Liver (tissue), 9 donors: ENCODE data around the gene OCA2. TPM values are rescaled to one million over a fixed set of nuclear protein-coding genes. Genes with fewer than 3 reads are reported as not detected.

Source experiments
- DNase-seq: peaks from one replicate; pipeline ENCODE4 v3.0.0-alpha.2; 2017; ENCODE audit warnings: low spot score
- H3K27ac ChIP-seq, 2 donors: one replicate each; pipeline ENCODE4 v1.7.0; 2013; ENCODE audit warnings: inconsistent platforms in 2 of 2, low read length in 2 of 2, control low read depth in 1 of 2, low read depth in 1 of 2, mild to moderate bottlenecking in 1 of 2
- H3K27me3 ChIP-seq, 4 donors: one replicate each; pipeline versions ENCODE4 v1.6.1 to v1.7.0; 2013; ENCODE audit warnings: low read length in 3 of 4, inconsistent platforms in 1 of 4, mild to moderate bottlenecking in 1 of 4, moderate library complexity in 1 of 4; ENCODE audit not compliant: control insufficient read depth in 4 of 4, insufficient read depth in 4 of 4
- H3K36me3 ChIP-seq, 4 donors: one replicate each; pipeline versions ENCODE4 v1.6.1 to v1.7.0; 2013; ENCODE audit warnings: low read length in 3 of 4, mild to moderate bottlenecking in 3 of 4, low read depth in 1 of 4, moderate library complexity in 1 of 4; ENCODE audit not compliant: control insufficient read depth in 4 of 4, insufficient read depth in 3 of 4
- H3K4me1 ChIP-seq, 4 donors: one replicate each; pipeline versions ENCODE4 v1.6.1 to v1.7.0; 2013; ENCODE audit warnings: low read length in 3 of 4, mild to moderate bottlenecking in 3 of 4, moderate library complexity in 1 of 4; ENCODE audit not compliant: control insufficient read depth in 4 of 4, insufficient read depth in 4 of 4
- H3K4me3 ChIP-seq, 3 donors: one replicate each; pipeline versions ENCODE4 v1.6.1 to v1.7.0; 2013; ENCODE audit warnings: low read length in 3 of 3, control low read depth in 1 of 3, low read depth in 1 of 3, mild to moderate bottlenecking in 1 of 3
- H3K9ac ChIP-seq, 2 donors: one replicate each; pipeline ENCODE4 v1.7.0; 2013; ENCODE audit warnings: low read length in 2 of 2, mild to moderate bottlenecking in 2 of 2, moderate library complexity in 2 of 2, control low read depth in 1 of 2, low read depth in 1 of 2
- H3K9me3 ChIP-seq, 4 donors: one replicate each; pipeline versions ENCODE4 v1.6.1 to v1.7.0; 2013; ENCODE audit warnings: low read length in 3 of 4; ENCODE audit not compliant: control insufficient read depth in 4 of 4
- EGR1 ChIP-seq, 2 donors: IDR thresholded peaks; 2 replicates each; pipeline ENCODE4 v1.6.1; 2016 to 2018; ENCODE audit warnings: antibody characterized with exemption in 2 of 2, low read depth in 2 of 2
- FOXA1 ChIP-seq: IDR thresholded peaks from 2 replicates; pipeline ENCODE4 v1.6.1; 2016; ENCODE audit warnings: antibody characterized with exemption
- FOXA2 ChIP-seq: IDR thresholded peaks from 2 replicates; pipeline ENCODE4 v1.6.1; 2016; ENCODE audit warnings: antibody characterized with exemption
- GABPA ChIP-seq, 2 donors: IDR thresholded peaks in 1 of 2; conservative IDR thresholded peaks in 1 of 2; 2 replicates each; pipeline ENCODE4 v1.6.1; 2016; ENCODE audit warnings: antibody characterized with exemption in 2 of 2, mild to moderate bottlenecking in 1 of 2, moderate library complexity in 1 of 2
- HNF4A ChIP-seq, 2 donors: conservative IDR thresholded peaks; 2 replicates each; pipeline ENCODE4 v1.6.1; 2016; ENCODE audit warnings: antibody characterized with exemption in 2 of 2, mild to moderate bottlenecking in 2 of 2
- HNF4G ChIP-seq: IDR thresholded peaks from 2 replicates; pipeline ENCODE4 v1.6.1; 2016; ENCODE audit warnings: antibody characterized with exemption
- JUND ChIP-seq, 2 donors: IDR thresholded peaks; 2 replicates each; pipeline ENCODE4 v1.6.1; 2016; ENCODE audit warnings: antibody characterized with exemption in 2 of 2
- NR2F2 ChIP-seq: IDR thresholded peaks from 2 replicates; pipeline ENCODE4 v1.6.1; 2016; ENCODE audit warnings: antibody characterized with exemption
- RAD21 ChIP-seq, 2 donors: IDR thresholded peaks; 2 replicates each; pipeline ENCODE4 v1.6.1; 2016; ENCODE audit warnings: antibody characterized with exemption in 2 of 2, mild to moderate bottlenecking in 2 of 2
- RXRA ChIP-seq, 2 donors: IDR thresholded peaks; 2 replicates each; pipeline ENCODE4 v1.6.1; 2017 to 2018; ENCODE audit warnings: antibody characterized with exemption in 2 of 2, mild to moderate bottlenecking in 1 of 2
- SP1 ChIP-seq: IDR thresholded peaks from 2 replicates; pipeline ENCODE4 v1.6.1; 2018; ENCODE audit warnings: antibody characterized with exemption, mild to moderate bottlenecking
- TAF1 ChIP-seq: conservative IDR thresholded peaks from 2 replicates; pipeline ENCODE4 v1.6.1; 2016; ENCODE audit warnings: antibody characterized with exemption, mild to moderate bottlenecking
- YY1 ChIP-seq: IDR thresholded peaks from 2 replicates; pipeline ENCODE4 v1.6.1; 2016; ENCODE audit warnings: antibody characterized with exemption, mild to moderate bottlenecking
- whole genome bisulfite sequencing: extraction: QIAGEN DNeasy Blood & Tissue Kit; methylation state at CpG from one replicate; pipeline ENCODE4 v1.1.7; 2013; 5-methylcytosine and 5-hydroxymethylcytosine counted together
- polyA plus RNA-seq, 2 donors: library from polyadenylated mRNA; stranded (reverse) in 1 of 2; unstranded in 1 of 2; fragments of 200-250 nt in 1 of 2; fragments of >200 nt in 1 of 2; fragmentation: Nextera tagmentation in 1 of 2; extraction: Ambion mirVana in 1 of 2; gene quantifications; one replicate each; pipeline versions ENCODE4 v1.2.1 to v1.2.3, GENCODE V29; 2013 to 2015
- total RNA-seq, 2 donors: library from RNA; depleted of rRNA; stranded (reverse); fragments of >200 nt; gene quantifications; one replicate each; pipeline ENCODE4 v1.2.3, GENCODE V29; 2014
- TF ChIP-seq, protein P1 (sequence below): IDR thresholded peaks from 2 replicates; pipeline ENCODE4 v1.6.1; 2016; ENCODE audit warnings: antibody characterized with exemption, mild to moderate bottlenecking
- TF ChIP-seq, protein P2 (sequence below): fragments of 150-350 bp; IDR thresholded peaks from 2 replicates; pipeline ENCODE4 v1.5.1; 2017; ENCODE audit warnings: improper control_type of control experiment, low read depth, low read length; ENCODE audit not compliant: missing input control
- TF ChIP-seq, protein P3 (sequence below): IDR thresholded peaks from 2 replicates; pipeline ENCODE4 v1.6.1; 2016; ENCODE audit warnings: antibody characterized with exemption
- TF ChIP-seq, protein P4 (sequence below): IDR thresholded peaks from 2 replicates; pipeline ENCODE4 v1.6.1; 2016; ENCODE audit warnings: antibody characterized with exemption
- TF ChIP-seq, protein P5 (sequence below): IDR thresholded peaks from 2 replicates; pipeline ENCODE4 v1.6.1; 2016; ENCODE audit warnings: antibody characterized with exemption
- donor health status: healthy.
- donor health status: healthy.
- donor health status: healthy.
- donor health status: healthy.
- donor health status: healthy.

OCA2 gene
- total and polyA plus RNA-seq, 4 donors = 0.02 to 0.56 (median 0.15) TPM

DNA sequence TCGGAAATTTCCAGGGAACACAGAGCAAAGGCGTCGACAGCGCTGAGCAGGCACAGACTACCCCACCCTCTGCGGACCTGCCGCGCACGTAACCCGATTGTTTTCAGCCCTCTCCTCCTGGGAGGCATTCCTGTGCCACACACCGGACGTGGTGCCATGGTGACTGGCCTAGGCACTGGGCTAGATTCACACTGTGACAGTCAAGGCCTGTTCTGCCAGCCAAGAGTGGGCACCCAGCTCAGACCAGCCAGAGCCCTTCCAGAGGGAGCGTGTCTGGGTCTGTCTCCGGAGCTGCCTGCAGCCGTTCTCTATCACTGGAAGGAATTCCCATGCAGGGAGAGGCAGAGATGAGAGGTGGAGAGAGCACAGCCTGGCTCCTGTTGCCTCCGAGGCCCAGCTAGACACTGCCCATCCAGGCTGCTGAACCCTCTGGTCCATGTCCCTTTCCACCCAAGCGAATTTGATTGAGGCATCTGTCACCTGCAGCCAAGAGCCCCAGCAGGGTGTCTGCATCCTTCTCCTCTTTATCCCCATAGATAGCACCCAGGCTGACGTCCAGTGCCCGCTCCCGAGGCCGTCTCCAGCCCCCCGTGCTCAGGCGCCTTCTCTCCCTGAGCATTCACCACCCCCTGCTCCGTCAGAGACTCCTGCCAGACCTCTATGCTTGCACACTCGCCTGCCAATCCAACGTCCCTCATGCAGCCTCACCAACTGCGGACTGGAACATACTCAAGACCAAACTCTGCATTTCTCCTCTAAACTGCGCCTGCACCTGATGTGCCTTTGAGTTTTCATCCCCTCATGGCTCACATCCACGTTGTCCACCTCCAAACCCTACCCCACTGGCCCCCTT lies 267.5 kb downstream of the OCA2 start:
- H3K27me3 ChIP-seq = no peaks in the 10 kb centered on the region
- 88% methylated on average over 28 of the region's 28 CpGs for WGBS
- no peak for TF ChIP-seq RXRA (IDR thresholded peaks at IDR 0.05)
- no peak for TF ChIP-seq JUND (IDR thresholded peaks at IDR 0.05)
- TF ChIP-seq, protein P1, sequence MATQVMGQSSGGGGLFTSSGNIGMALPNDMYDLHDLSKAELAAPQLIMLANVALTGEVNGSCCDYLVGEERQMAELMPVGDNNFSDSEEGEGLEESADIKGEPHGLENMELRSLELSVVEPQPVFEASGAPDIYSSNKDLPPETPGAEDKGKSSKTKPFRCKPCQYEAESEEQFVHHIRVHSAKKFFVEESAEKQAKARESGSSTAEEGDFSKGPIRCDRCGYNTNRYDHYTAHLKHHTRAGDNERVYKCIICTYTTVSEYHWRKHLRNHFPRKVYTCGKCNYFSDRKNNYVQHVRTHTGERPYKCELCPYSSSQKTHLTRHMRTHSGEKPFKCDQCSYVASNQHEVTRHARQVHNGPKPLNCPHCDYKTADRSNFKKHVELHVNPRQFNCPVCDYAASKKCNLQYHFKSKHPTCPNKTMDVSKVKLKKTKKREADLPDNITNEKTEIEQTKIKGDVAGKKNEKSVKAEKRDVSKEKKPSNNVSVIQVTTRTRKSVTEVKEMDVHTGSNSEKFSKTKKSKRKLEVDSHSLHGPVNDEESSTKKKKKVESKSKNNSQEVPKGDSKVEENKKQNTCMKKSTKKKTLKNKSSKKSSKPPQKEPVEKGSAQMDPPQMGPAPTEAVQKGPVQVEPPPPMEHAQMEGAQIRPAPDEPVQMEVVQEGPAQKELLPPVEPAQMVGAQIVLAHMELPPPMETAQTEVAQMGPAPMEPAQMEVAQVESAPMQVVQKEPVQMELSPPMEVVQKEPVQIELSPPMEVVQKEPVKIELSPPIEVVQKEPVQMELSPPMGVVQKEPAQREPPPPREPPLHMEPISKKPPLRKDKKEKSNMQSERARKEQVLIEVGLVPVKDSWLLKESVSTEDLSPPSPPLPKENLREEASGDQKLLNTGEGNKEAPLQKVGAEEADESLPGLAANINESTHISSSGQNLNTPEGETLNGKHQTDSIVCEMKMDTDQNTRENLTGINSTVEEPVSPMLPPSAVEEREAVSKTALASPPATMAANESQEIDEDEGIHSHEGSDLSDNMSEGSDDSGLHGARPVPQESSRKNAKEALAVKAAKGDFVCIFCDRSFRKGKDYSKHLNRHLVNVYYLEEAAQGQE = no peak
- TF ChIP-seq EGR1 (IDR thresholded peaks at IDR 0.05; ENCODE audit: low read depth in 2 of 2) = no peak
- no peak for TF ChIP-seq RAD21 (IDR thresholded peaks at IDR 0.05)
- TF ChIP-seq HNF4A (conservative IDR thresholded peaks at IDR 0.05) = no peak
- TF ChIP-seq, protein P2, sequence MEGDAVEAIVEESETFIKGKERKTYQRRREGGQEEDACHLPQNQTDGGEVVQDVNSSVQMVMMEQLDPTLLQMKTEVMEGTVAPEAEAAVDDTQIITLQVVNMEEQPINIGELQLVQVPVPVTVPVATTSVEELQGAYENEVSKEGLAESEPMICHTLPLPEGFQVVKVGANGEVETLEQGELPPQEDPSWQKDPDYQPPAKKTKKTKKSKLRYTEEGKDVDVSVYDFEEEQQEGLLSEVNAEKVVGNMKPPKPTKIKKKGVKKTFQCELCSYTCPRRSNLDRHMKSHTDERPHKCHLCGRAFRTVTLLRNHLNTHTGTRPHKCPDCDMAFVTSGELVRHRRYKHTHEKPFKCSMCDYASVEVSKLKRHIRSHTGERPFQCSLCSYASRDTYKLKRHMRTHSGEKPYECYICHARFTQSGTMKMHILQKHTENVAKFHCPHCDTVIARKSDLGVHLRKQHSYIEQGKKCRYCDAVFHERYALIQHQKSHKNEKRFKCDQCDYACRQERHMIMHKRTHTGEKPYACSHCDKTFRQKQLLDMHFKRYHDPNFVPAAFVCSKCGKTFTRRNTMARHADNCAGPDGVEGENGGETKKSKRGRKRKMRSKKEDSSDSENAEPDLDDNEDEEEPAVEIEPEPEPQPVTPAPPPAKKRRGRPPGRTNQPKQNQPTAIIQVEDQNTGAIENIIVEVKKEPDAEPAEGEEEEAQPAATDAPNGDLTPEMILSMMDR = no peak
- no peak for TF ChIP-seq NR2F2
- TF ChIP-seq FOXA2 = no peak
- TF ChIP-seq, protein P3, sequence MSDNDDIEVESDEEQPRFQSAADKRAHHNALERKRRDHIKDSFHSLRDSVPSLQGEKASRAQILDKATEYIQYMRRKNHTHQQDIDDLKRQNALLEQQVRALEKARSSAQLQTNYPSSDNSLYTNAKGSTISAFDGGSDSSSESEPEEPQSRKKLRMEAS = no peak
- TF ChIP-seq, protein P4, sequence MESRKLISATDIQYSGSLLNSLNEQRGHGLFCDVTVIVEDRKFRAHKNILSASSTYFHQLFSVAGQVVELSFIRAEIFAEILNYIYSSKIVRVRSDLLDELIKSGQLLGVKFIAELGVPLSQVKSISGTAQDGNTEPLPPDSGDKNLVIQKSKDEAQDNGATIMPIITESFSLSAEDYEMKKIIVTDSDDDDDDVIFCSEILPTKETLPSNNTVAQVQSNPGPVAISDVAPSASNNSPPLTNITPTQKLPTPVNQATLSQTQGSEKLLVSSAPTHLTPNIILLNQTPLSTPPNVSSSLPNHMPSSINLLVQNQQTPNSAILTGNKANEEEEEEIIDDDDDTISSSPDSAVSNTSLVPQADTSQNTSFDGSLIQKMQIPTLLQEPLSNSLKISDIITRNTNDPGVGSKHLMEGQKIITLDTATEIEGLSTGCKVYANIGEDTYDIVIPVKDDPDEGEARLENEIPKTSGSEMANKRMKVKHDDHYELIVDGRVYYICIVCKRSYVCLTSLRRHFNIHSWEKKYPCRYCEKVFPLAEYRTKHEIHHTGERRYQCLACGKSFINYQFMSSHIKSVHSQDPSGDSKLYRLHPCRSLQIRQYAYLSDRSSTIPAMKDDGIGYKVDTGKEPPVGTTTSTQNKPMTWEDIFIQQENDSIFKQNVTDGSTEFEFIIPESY = no peak
- no peak for TF ChIP-seq SP1
- TF ChIP-seq HNF4G = no peak
- TF ChIP-seq, protein P5, sequence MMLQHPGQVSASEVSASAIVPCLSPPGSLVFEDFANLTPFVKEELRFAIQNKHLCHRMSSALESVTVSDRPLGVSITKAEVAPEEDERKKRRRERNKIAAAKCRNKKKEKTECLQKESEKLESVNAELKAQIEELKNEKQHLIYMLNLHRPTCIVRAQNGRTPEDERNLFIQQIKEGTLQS = no peak
- no peak for TF ChIP-seq FOXA1
- TF ChIP-seq TAF1 = no peak
- TF ChIP-seq YY1 = no peak
- TF ChIP-seq GABPA (IDR thresholded peaks at IDR 0.05 in 1 of 2, conservative IDR thresholded peaks at IDR 0.05 in 1 of 2) = no peak

More for the DNA sequence above, 267.5 kb downstream of the OCA2 start:
- H3K9me3 ChIP-seq = no peaks in the 10 kb centered on the region
- DNase-seq = no peak
- H3K27ac ChIP-seq = no peak overlapping the region
- H3K4me3 ChIP-seq = no peak overlapping the region
- H3K9ac ChIP-seq = no peak overlapping the region
- no peaks in the 10 kb centered on the region for H3K4me1 ChIP-seq
- H3K36me3 ChIP-seq = no peaks in the 10 kb centered on the region
